PFSK-1 (cell line): ENCODE data around the gene THEMIS.

Source experiments
- FOXP2 ChIP-seq: optimal IDR thresholded peaks from 2 replicates; pipeline ENCODE3; 2011; ENCODE audit warnings: borderline replicate concordance, control low read depth, inconsistent platforms; ENCODE audit not compliant: insufficient read depth; ENCODE audit errors: extremely low read length, extremely low read depth
- POLR2AphosphoS5 ChIP-seq: IDR thresholded peaks from 2 replicates; pipeline ENCODE4 v1.6.1; 2012; ENCODE audit warnings: low read depth, mild to moderate bottlenecking, control low read depth, low read length, moderate library complexity
- SIN3A ChIP-seq: IDR thresholded peaks from 2 replicates; pipeline ENCODE4 v1.6.1; 2012; ENCODE audit warnings: mild to moderate bottlenecking, low read length, moderate library complexity, borderline replicate concordance; ENCODE audit not compliant: insufficient read depth
- TAF1 ChIP-seq: IDR thresholded peaks from 2 replicates; pipeline ENCODE4 v1.6.1; 2012; ENCODE audit warnings: low read length, control low read depth, borderline replicate concordance; ENCODE audit not compliant: insufficient read depth
- TF ChIP-seq, protein P1 (sequence below), 2 experiments: IDR thresholded peaks; 2 replicates each; pipeline versions ENCODE4 v1.6.1 to v1.8.0; 2011 to 2012; ENCODE audit warnings: low read depth in 2 of 2, low read length in 2 of 2, control low read depth in 1 of 2, inconsistent platforms in 1 of 2, mild to moderate bottlenecking in 1 of 2, moderate library complexity in 1 of 2; ENCODE audit not compliant: insufficient read depth in 1 of 2

The THEMIS gene

GRCh38 chr6:127886603-127887002 is 14.3 kb downstream of the THEMIS start:
- TF ChIP-seq TAF1 (no peak), FOXP2 (no peak), POLR2AphosphoS5 (no peak), SIN3A (no peak)
- TF ChIP-seq, protein P1, sequence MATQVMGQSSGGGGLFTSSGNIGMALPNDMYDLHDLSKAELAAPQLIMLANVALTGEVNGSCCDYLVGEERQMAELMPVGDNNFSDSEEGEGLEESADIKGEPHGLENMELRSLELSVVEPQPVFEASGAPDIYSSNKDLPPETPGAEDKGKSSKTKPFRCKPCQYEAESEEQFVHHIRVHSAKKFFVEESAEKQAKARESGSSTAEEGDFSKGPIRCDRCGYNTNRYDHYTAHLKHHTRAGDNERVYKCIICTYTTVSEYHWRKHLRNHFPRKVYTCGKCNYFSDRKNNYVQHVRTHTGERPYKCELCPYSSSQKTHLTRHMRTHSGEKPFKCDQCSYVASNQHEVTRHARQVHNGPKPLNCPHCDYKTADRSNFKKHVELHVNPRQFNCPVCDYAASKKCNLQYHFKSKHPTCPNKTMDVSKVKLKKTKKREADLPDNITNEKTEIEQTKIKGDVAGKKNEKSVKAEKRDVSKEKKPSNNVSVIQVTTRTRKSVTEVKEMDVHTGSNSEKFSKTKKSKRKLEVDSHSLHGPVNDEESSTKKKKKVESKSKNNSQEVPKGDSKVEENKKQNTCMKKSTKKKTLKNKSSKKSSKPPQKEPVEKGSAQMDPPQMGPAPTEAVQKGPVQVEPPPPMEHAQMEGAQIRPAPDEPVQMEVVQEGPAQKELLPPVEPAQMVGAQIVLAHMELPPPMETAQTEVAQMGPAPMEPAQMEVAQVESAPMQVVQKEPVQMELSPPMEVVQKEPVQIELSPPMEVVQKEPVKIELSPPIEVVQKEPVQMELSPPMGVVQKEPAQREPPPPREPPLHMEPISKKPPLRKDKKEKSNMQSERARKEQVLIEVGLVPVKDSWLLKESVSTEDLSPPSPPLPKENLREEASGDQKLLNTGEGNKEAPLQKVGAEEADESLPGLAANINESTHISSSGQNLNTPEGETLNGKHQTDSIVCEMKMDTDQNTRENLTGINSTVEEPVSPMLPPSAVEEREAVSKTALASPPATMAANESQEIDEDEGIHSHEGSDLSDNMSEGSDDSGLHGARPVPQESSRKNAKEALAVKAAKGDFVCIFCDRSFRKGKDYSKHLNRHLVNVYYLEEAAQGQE (IDR thresholded peaks at IDR 0.05; ENCODE audit: insufficient read depth in 1 of 2, low read depth in 2 of 2, low read length in 2 of 2), result no peak

- TF ChIP-seq FOXP2 (no peak), TAF1 (no peak), SIN3A (no peak), POLR2AphosphoS5 (no peak)
- TF ChIP-seq, protein P1 (IDR thresholded peaks at IDR 0.05; ENCODE audit: insufficient read depth in 1 of 2, low read depth in 2 of 2, low read length in 2 of 2), result no peak
Observed at GRCh38 chr6:127884134-127884533, 16.7 kb downstream of the THEMIS start.

DNA sequence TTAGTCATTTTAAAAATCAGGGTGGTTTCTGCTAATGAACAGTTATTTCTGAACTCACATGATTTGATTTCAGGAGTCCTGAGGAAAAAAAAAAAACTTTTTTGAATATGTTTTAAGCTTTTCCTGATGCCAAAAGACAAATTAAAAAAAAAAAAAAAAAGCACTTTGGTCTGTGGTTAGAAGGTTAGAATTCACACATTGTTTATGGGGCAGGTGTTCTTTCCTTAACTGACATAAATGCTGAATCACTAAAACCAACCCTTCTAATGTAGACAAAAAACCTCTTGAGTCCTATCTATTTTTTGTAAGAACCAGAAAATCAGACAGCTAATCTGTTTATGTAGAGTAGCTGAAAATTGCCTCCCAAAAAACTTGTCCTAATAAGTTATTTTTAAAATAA is 20.4 kb downstream of the THEMIS start:
- TF ChIP-seq SIN3A (no peak), TAF1 (no peak), FOXP2 (no peak), POLR2AphosphoS5 (no peak)

GRCh38 chr6:127879685-127880084 is 21.2 kb downstream of the THEMIS start:
- TF ChIP-seq, protein P1 (IDR thresholded peaks at IDR 0.05; ENCODE audit: insufficient read depth in 1 of 2, low read depth in 2 of 2, low read length in 2 of 2), result no peak

- TF ChIP-seq SIN3A, result no peak
- TF ChIP-seq TAF1, result no peak
- TF ChIP-seq FOXP2, result no peak
- TF ChIP-seq, protein P1 (IDR thresholded peaks at IDR 0.05; ENCODE audit: insufficient read depth in 1 of 2, low read depth in 2 of 2, low read length in 2 of 2), result no peak
- no peak for TF ChIP-seq POLR2AphosphoS5
Observed at GRCh38 chr6:127878115-127878514, 22.7 kb downstream of the THEMIS start.

DNA sequence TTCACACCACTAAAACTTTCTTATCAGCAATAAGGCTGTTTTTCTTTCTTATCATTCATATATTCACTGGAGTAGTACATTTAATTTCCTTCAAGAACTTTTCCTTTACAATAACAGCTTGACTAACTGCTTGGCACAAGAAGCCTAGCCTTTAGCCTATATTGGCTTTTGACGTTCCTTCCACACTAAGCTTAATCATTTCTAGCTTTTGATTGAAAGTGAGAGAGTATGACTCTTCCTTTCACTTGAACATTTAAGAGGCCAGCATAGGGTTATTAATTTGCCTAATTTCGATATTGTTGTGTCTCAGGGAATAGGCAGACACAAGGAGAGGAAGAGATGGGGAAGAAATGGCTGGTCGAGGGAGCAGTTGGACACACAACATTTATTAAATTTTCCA is 23.6 kb downstream of the THEMIS start:
- TF ChIP-seq FOXP2, result no peak
- TF ChIP-seq, protein P1 (IDR thresholded peaks at IDR 0.05; ENCODE audit: insufficient read depth in 1 of 2, low read depth in 2 of 2, low read length in 2 of 2), result no peak
- TF ChIP-seq TAF1, result no peak
- TF ChIP-seq POLR2AphosphoS5, result no peak
